ENCODE data around the gene PRKCB.
A peak's percentile ranks its signal among the peaks of the same experiment; 100 is the strongest.

Gene PRKCB

DNA sequence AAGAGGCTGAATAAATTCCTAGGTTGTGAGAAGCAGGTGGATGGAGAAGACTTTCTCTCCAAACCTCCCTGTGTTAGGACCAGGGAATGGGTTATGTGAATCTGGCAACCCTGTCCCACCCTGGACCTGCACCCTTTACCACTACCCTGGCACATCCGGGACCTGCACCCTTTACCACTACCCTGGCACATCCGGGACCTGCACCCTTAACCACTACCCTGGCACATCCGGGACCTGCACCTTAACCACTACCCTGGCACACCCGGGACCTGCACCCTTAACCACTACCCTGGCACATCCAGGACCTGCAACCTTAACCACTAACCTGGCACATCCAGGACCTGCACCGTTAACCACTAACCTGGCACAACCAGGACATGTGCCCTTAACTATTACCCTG lies 213.3 kb downstream of the PRKCB start:
- Mint-ChIP-seq H3K4me1 (ENCODE audit: low read depth) (no peaks in the 10 kb centered on the region), H3K27me3 (ENCODE audit: low read depth) (no peaks in the 10 kb centered on the region), H3K27ac (no peak overlapping the region), H3K36me3 (ENCODE audit: low read depth) (peaks cover 6% of the 10 kb centered on the region), H3K9me3 (no peaks in the 10 kb centered on the region), H3K4me3 (no peak overlapping the region)
- DNase-seq (ENCODE audit: low spot score): no peak

DNA sequence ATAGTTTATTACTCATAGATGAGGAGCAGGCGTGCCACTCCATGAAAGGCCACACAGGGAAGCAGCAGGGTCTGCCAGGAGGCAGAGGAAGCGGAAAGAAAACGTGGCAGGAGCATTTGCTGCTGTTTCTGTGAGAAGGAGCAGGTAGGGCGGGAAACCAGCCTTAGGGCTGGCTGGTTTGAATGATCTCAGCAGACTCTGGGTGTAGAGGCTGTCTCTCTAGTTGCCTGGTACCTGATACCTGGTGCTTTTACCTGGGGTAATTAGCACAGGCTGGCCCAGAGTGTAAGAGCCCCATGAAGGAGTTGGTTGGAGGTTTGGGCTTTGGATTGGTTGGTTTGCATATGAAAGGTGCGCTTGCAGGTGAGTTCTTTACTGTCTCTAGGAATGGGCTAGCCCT lies 215.3 kb downstream of the PRKCB start:
- H3K4me1 Mint-ChIP-seq (ENCODE audit: low read depth): no peaks in the 10 kb centered on the region
- H3K27ac Mint-ChIP-seq: peak overlapping the region; percentile 39
- no peak for DNase-seq (ENCODE audit: low spot score)
- peaks cover 6% of the 10 kb centered on the region for H3K36me3 Mint-ChIP-seq (ENCODE audit: low read depth)
- no peaks in the 10 kb centered on the region for H3K27me3 Mint-ChIP-seq (ENCODE audit: low read depth)
- H3K4me3 Mint-ChIP-seq: no peak overlapping the region
- no peaks in the 10 kb centered on the region for H3K9me3 Mint-ChIP-seq

DNA sequence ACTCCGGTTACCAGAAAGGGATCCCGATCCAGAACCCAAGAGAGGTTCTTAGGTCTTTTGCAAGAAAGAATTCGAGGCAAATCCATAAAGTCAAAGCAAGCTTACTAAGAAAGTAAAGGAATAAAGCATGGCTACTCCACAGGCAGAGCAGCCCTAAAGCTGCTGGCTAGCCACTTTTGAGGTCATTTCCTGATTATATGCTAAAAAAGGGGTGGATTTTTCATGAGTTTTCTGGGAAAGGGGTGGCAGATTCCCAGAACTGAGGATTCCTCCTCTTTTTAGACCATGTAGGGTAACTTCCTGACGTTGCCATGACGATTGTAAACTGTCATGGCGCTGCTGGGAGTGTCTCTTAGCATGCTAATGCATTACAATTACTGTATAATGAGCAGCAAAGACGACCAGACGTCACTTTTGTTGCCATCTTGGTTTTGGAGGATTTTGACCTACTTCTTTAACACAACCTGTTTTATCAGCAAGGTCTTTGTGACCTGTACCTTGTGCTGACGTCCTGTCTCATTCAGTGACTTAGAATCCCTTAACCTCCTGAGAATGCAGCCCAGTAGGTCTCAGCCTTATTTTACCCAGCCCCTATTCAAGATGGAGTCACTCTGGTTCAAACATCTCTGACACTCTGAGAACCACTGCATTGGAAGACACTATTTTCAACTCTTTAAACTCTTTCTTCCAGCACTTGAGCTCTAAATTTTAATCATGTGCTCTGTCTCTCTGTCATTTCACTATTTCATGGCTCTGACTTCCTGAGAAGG lies 216.7 kb downstream of the PRKCB start:
- Mint-ChIP-seq H3K36me3 (ENCODE audit: low read depth) (peaks cover 6% of the 10 kb centered on the region), H3K9me3 (no peaks in the 10 kb centered on the region), H3K27me3 (ENCODE audit: low read depth) (no peaks in the 10 kb centered on the region), H3K27ac (no peak overlapping the region), H3K4me1 (ENCODE audit: low read depth) (no peaks in the 10 kb centered on the region), H3K4me3 (no peak overlapping the region)
- DNase-seq (ENCODE audit: low spot score): no peak

DNA sequence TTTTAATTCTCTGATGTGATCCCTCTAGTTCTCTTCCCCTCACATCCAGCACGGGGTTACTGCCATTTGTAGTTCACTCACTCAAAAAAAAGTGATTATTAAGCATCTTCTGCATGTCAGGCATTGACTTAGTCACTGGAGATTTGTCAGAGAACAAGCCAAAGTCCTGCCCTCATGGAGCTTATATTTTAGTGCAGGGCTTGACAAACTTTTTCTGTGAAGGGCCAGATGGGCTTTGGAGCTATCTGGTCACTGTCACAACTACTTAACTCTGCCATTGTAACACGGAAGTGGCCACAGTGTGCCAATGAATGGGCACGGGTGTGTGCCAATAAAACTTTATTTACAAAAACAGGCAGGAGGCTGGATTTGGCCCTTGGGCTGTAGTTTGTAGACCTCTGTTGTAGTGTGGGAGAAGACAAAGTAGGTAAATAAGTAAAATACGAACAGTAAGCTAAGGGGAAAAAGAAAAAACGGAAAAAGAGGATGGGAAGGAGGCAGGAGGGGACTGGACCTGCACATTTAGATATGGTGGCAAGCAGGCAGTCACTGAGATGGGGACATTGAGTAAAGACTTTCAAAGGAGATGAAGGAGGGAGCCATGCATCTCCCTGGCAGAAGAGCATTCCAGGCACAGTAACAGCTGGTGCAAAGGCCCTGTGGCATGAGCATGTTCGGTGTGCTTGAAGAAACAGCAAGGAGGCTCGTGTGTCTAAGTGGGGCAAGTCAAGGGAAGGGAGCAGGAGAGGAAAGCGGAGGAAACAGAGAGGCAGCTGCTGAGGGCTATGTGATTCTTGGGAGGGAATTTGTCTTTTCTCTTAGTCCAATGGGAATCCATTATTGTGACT lies 217.5 kb downstream of the PRKCB start:
- no peak overlapping the region for H3K4me3 Mint-ChIP-seq
- no peaks in the 10 kb centered on the region for H3K4me1 Mint-ChIP-seq (ENCODE audit: low read depth)
- peaks cover 6% of the 10 kb centered on the region for H3K36me3 Mint-ChIP-seq (ENCODE audit: low read depth)
- H3K27me3 Mint-ChIP-seq (ENCODE audit: low read depth): no peaks in the 10 kb centered on the region
- H3K9me3 Mint-ChIP-seq: no peaks in the 10 kb centered on the region
- DNase-seq (ENCODE audit: low spot score): no peak
- H3K27ac Mint-ChIP-seq: peak overlapping the region; percentile 37

DNA sequence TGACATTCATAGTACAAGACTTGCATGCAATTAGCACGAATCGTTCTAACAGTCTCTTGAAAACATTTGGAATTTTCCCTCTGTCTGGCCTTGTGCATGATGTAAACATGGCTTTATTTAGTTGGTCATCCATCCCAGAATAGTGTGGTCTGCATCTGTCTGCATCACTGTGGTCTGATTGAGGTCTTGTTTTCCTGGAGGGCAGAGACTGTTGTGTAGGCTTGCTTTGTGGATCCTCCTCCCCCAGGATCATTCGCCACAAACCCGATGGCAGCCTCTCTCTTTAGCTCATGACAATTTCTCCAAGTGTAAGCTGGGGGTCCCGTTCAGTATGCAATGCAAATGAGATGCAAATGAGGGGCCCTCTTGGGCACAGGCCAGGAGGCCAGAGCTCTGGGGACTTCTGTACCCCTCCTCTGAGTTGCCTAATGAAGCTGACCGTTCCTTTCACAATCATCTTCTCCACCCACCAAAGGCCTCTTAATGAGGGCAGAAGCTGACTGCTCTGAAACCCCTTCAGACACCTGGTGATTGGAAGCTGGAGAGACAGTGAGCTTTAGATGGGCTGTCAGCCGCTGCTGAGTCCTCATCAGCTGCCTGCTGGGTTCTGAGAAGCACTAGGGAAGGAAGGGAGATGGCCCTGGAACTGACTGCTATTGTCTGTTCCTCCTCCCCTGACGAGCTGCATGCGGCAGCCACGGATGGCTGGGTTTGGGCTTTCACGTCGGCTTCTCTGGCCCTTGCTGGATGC lies 219.1 kb downstream of the PRKCB start:
- H3K36me3 Mint-ChIP-seq (ENCODE audit: low read depth): peaks cover 6% of the 10 kb centered on the region
- DNase-seq (ENCODE audit: low spot score): no peak
- H3K9me3 Mint-ChIP-seq: no peaks in the 10 kb centered on the region
- no peak overlapping the region for H3K27ac Mint-ChIP-seq
- no peaks in the 10 kb centered on the region for H3K27me3 Mint-ChIP-seq (ENCODE audit: low read depth)
- H3K4me1 Mint-ChIP-seq (ENCODE audit: low read depth): no peaks in the 10 kb centered on the region
- no peak overlapping the region for H3K4me3 Mint-ChIP-seq

GRCh38 chr16:24062270-24062817 lies 226.6 kb downstream of the PRKCB start:
- no peak overlapping the region for H3K4me3 Mint-ChIP-seq
- H3K27ac Mint-ChIP-seq: no peak overlapping the region
- no peaks in the 10 kb centered on the region for H3K27me3 Mint-ChIP-seq (ENCODE audit: low read depth)
- peaks cover 12% of the 10 kb centered on the region for H3K36me3 Mint-ChIP-seq (ENCODE audit: low read depth)
- no peak for DNase-seq (ENCODE audit: low spot score)
- no peaks in the 10 kb centered on the region for H3K9me3 Mint-ChIP-seq
- H3K4me1 Mint-ChIP-seq (ENCODE audit: low read depth): no peaks in the 10 kb centered on the region

DNA sequence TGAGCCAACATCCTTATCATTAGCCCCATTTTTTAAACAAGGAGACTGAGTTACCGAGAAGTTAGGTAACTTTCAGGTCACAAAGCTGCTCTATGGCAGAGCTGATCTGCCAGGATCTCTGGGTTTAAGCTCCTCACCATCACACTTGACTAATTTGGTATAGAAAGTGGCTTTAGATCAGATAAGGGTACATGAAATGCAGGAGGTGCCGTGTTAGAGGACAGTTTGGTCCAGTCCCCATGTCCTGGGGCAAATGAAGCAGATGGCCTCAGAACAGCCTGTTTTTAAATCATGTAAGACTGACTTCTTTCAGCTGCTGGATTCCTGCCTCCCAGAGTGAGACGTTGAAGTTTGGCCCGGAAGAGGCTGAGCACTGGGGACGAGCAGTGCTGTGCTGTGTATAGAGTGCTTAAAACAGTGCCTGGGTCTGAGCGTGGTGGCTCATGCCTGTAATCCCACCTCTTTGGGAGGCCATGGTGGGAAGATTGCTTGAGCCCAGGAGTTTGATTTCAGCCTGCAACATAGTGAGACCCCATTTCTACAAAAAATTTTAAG lies 233.3 kb downstream of the PRKCB start:
- H3K36me3 Mint-ChIP-seq (ENCODE audit: low read depth): no peaks in the 10 kb centered on the region
- H3K27ac Mint-ChIP-seq: no peak overlapping the region
- H3K4me3 Mint-ChIP-seq: no peak overlapping the region
- H3K9me3 Mint-ChIP-seq: no peaks in the 10 kb centered on the region
- peaks cover 13% of the 10 kb centered on the region for H3K4me1 Mint-ChIP-seq (ENCODE audit: low read depth)
- no peak for DNase-seq (ENCODE audit: low spot score)
- no peaks in the 10 kb centered on the region for H3K27me3 Mint-ChIP-seq (ENCODE audit: low read depth)

- Mint-ChIP-seq H3K4me3 (no peak overlapping the region), H3K36me3 (ENCODE audit: low read depth) (no peaks in the 10 kb centered on the region), H3K4me1 (ENCODE audit: low read depth) (peaks cover 15% of the 10 kb centered on the region), H3K9me3 (no peaks in the 10 kb centered on the region), H3K27ac (no peak overlapping the region), H3K27me3 (ENCODE audit: low read depth) (no peaks in the 10 kb centered on the region)
- peak; percentile 27 for DNase-seq (ENCODE audit: low spot score)
Observed at GRCh38 chr16:24070851-24071250, 235.1 kb downstream of the PRKCB start.

- Mint-ChIP-seq H3K4me3 (no peak overlapping the region), H3K4me1 (ENCODE audit: low read depth) (peaks cover 21% of the 10 kb centered on the region), H3K36me3 (ENCODE audit: low read depth) (no peaks in the 10 kb centered on the region), H3K9me3 (no peaks in the 10 kb centered on the region), H3K27ac (peak overlapping the region; percentile 55), H3K27me3 (ENCODE audit: low read depth) (no peaks in the 10 kb centered on the region)
- no peak for DNase-seq (ENCODE audit: low spot score)
Observed at GRCh38 chr16:24071666-24072360, 236.0 kb downstream of the PRKCB start.

GRCh38 chr16:24073321-24073720 lies 237.5 kb downstream of the PRKCB start:
- Mint-ChIP-seq H3K4me3 (no peak overlapping the region), H3K27ac (no peak overlapping the region)

DNA sequence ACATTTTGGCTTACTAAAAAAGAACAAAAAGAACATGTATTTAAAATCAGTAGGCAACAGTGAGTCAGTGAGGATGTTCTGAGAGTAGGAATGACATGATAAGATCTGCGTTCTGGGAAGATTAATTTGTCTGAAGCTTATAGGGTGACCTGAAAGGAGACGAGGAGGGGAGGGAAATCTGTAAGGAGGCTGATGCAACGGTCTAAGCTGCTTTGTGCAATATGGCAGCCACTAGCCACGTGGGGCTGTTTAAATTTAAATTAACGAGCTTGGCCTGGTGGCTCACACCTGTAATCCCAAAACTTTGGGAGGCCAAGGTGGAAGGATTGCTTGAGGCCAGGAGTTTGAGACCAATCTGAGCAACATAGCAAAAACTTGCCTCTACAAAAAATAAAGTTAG lies 238.8 kb downstream of the PRKCB start:
- Mint-ChIP-seq H3K36me3 (ENCODE audit: low read depth) (no peaks in the 10 kb centered on the region), H3K27ac (no peak overlapping the region), H3K4me1 (ENCODE audit: low read depth) (peaks cover 21% of the 10 kb centered on the region)

More at GRCh38 chr16:24073321-24073720, 237.5 kb downstream of the PRKCB start:
- Mint-ChIP-seq H3K4me1 (ENCODE audit: low read depth) (peaks cover 21% of the 10 kb centered on the region), H3K36me3 (ENCODE audit: low read depth) (no peaks in the 10 kb centered on the region), H3K27me3 (ENCODE audit: low read depth) (no peaks in the 10 kb centered on the region), H3K9me3 (no peaks in the 10 kb centered on the region)
- DNase-seq (ENCODE audit: low spot score): no peak

GRCh38 chr16:24075302-24075701 lies 239.5 kb downstream of the PRKCB start:
- H3K4me3 Mint-ChIP-seq: no peak overlapping the region
- no peaks in the 10 kb centered on the region for H3K9me3 Mint-ChIP-seq
- H3K36me3 Mint-ChIP-seq (ENCODE audit: low read depth): no peaks in the 10 kb centered on the region
- peaks cover 21% of the 10 kb centered on the region for H3K4me1 Mint-ChIP-seq (ENCODE audit: low read depth)
- H3K27ac Mint-ChIP-seq: no peak overlapping the region
- DNase-seq (ENCODE audit: low spot score): no peak
- H3K27me3 Mint-ChIP-seq (ENCODE audit: low read depth): no peaks in the 10 kb centered on the region

More for the DNA sequence above, 238.8 kb downstream of the PRKCB start:
- DNase-seq (ENCODE audit: low spot score): no peak
- H3K9me3 Mint-ChIP-seq: no peaks in the 10 kb centered on the region
- no peak overlapping the region for H3K4me3 Mint-ChIP-seq
- H3K27me3 Mint-ChIP-seq (ENCODE audit: low read depth): no peaks in the 10 kb centered on the region
